DOHH2 (cell line): ENCODE results near the gene ALPI.

ENCODE experiments used
- H3F3A ChIP-seq: fragments of 200-600 bp; sonication (generic), shearing (Covaris generic); 2 replicates; pipeline ENCODE4 v1.6.0; 2016; ENCODE audit warnings: antibody characterized with exemption, mild to moderate bottlenecking; ENCODE audit not compliant: control insufficient read depth, insufficient read depth
- H3K27ac ChIP-seq: fragments of 200-600 bp; sonication (generic); 2 replicates; pipeline ENCODE4 v1.5.1; 2014; ENCODE audit warnings: low read depth, mild to moderate bottlenecking, low read length, moderate library complexity
- H3K27me3 ChIP-seq: fragments of 200-600 bp; sonication (generic); 2 replicates; pipeline ENCODE4 v1.6.1; 2014; ENCODE audit warnings: mild to moderate bottlenecking, low read length, mixed read lengths; ENCODE audit not compliant: control insufficient read depth
- H3K36me3 ChIP-seq: fragments of 200-600 bp; sonication (generic); 2 replicates; pipeline ENCODE4 v1.6.1; 2014; ENCODE audit warnings: mild to moderate bottlenecking, low read length, moderate library complexity, mixed read lengths; ENCODE audit not compliant: control insufficient read depth
- H3K4me1 ChIP-seq: fragments of 200-600 bp; sonication (generic); 2 replicates; pipeline ENCODE4 v1.6.1; 2014; ENCODE audit warnings: mild to moderate bottlenecking, low read length, mixed read lengths; ENCODE audit not compliant: control insufficient read depth
- H3K4me2 ChIP-seq: fragments of 200-600 bp; sonication (generic); 2 replicates; pipeline ENCODE4 v1.6.0; 2014; ENCODE audit warnings: mild to moderate bottlenecking, low read length, moderate library complexity
- H3K4me3 ChIP-seq: fragments of 200-600 bp; sonication (generic); 2 replicates; pipeline ENCODE4 v1.5.1; 2014; ENCODE audit warnings: mild to moderate bottlenecking, low read length, mixed read lengths
- H3K79me2 ChIP-seq: fragments of 200-600 bp; sonication (generic); 2 replicates; pipeline ENCODE4 v1.6.1; 2014; ENCODE audit warnings: mild to moderate bottlenecking, low read length, mixed read lengths; ENCODE audit not compliant: control insufficient read depth
- H3K9me2 ChIP-seq: fragments of 200-600 bp; sonication (generic); replicated peaks from 2 replicates; pipeline ENCODE4 v1.6.1; 2014; ENCODE audit warnings: mild to moderate bottlenecking, low read length, mixed read lengths; ENCODE audit not compliant: control insufficient read depth
- H3K9me3 ChIP-seq: fragments of 200-600 bp; sonication (generic); 2 replicates; pipeline ENCODE4 v1.6.1; 2014; ENCODE audit warnings: antibody characterized with exemption, low read length, mixed read lengths; ENCODE audit not compliant: control insufficient read depth, insufficient read depth
- H4K20me1 ChIP-seq: fragments of 200-600 bp; sonication (generic); 2 replicates; pipeline ENCODE4 v1.6.0; 2014; ENCODE audit warnings: low read depth, mild to moderate bottlenecking, antibody characterized with exemption, low read length, moderate library complexity; ENCODE audit not compliant: control insufficient read depth, insufficient read depth
- CTCF ChIP-seq: fragments of 200-600 bp; sonication (generic); IDR thresholded peaks from one replicate; pipeline ENCODE4 v1.5.1; 2014; ENCODE audit warnings: antibody characterized with exemption, mild to moderate bottlenecking, low read depth, low read length; ENCODE audit not compliant: poor library complexity, severe bottlenecking
- EZH2phosphoT487 ChIP-seq: fragments of 200-600 bp; sonication (generic); IDR thresholded peaks from 2 replicates; pipeline ENCODE4 v1.6.1; 2017; ENCODE audit warnings: borderline replicate concordance, mild to moderate bottlenecking, antibody characterized with exemption, low read length, moderate library complexity, mixed read lengths

ALPI gene

GRCh38 chr2:232478571-232479340, 22.8 kb downstream of the ALPI start:
- Histone ChIP-seq H3F3A (no peaks in the 10 kb centered on the region), H3K9me2 (no peaks in the 10 kb centered on the region), H3K27me3 (no peaks in the 10 kb centered on the region), H3K9me3 (no peaks in the 10 kb centered on the region), H3K36me3 (no peaks in the 10 kb centered on the region), H3K79me2 (no peaks in the 10 kb centered on the region), H3K27ac (no peak overlapping the region), H3K4me1 (peaks cover 8% of the 10 kb centered on the region), H3K4me2 (no peak overlapping the region), H4K20me1 (no peaks in the 10 kb centered on the region), H3K4me3 (no peak overlapping the region)
- TF ChIP-seq EZH2phosphoT487 (no peak), CTCF (no peak)

GRCh38 chr2:232479341-232480200, 23.6 kb downstream of the ALPI start:
- H3K9me2 ChIP-seq, result no peaks in the 10 kb centered on the region
- H3F3A ChIP-seq, result no peaks in the 10 kb centered on the region
- peaks cover 8% of the 10 kb centered on the region for H3K4me1 ChIP-seq
- no peaks in the 10 kb centered on the region for H3K79me2 ChIP-seq
- no peaks in the 10 kb centered on the region for H3K9me3 ChIP-seq
- H3K27ac ChIP-seq, result no peak overlapping the region
- H3K4me3 ChIP-seq, result no peak overlapping the region
- H4K20me1 ChIP-seq, result no peaks in the 10 kb centered on the region
- H3K36me3 ChIP-seq, result no peaks in the 10 kb centered on the region
- H3K4me2 ChIP-seq, result no peak overlapping the region
- no peaks in the 10 kb centered on the region for H3K27me3 ChIP-seq
- no peak for TF ChIP-seq CTCF
- no peak for TF ChIP-seq EZH2phosphoT487

- TF ChIP-seq EZH2phosphoT487 (no peak), CTCF (no peak)
- no peaks in the 10 kb centered on the region for H3K9me3 ChIP-seq
- H3K4me1 ChIP-seq, result peaks cover 8% of the 10 kb centered on the region
These were observed 24.5 kb downstream of the ALPI start for GRCh38 chr2:232480201-232481190.

More at GRCh38 chr2:232480201-232481190, 24.5 kb downstream of the ALPI start:
- H3K4me2 ChIP-seq, result no peak overlapping the region
- H3K4me3 ChIP-seq, result no peak overlapping the region
- no peaks in the 10 kb centered on the region for H3K79me2 ChIP-seq
- no peaks in the 10 kb centered on the region for H3F3A ChIP-seq
- H4K20me1 ChIP-seq, result no peaks in the 10 kb centered on the region
- no peaks in the 10 kb centered on the region for H3K9me2 ChIP-seq
- no peak overlapping the region for H3K27ac ChIP-seq
- no peaks in the 10 kb centered on the region for H3K27me3 ChIP-seq
- no peaks in the 10 kb centered on the region for H3K36me3 ChIP-seq
